ENCODE data around the gene TNNI3K. TPM values are rescaled to one million over a fixed set of nuclear protein-coding genes. Genes with fewer than 3 reads are reported as not detected.

The TNNI3K gene
- total RNA-seq, 1 donor from 2014 or later, result not detected

GRCh38 chr1:74392840-74393239 is 157.7 kb downstream of the TNNI3K start:
- Histone ChIP-seq H3K4me3 (no peak overlapping the region), H3K27me3 (no peaks in the 10 kb centered on the region), H3K36me3 (no peaks in the 10 kb centered on the region), H3K4me1 (no peaks in the 10 kb centered on the region), H3K27ac (no peak overlapping the region), H3K9me3 (no peaks in the 10 kb centered on the region)
- DNase-seq (ENCODE audit: extremely low spot score in 2 of 2), result no peak
- TF ChIP-seq POLR2AphosphoS5 (IDR thresholded peaks at IDR 0.05; ENCODE audit: insufficient read depth in 1 of 2, low read depth in 1 of 2) (no peak), CTCF (IDR thresholded peaks at IDR 0.05) (no peak), POLR2A (IDR thresholded peaks at IDR 0.05) (no peak)
- intact Hi-C loops (cut with DNase I), result no loop called here

GRCh38 chr1:74395571-74395970 is 160.4 kb downstream of the TNNI3K start:
- DNase-seq (ENCODE audit: extremely low spot score in 2 of 2), result no peak
- Histone ChIP-seq H3K4me1 (no peaks in the 10 kb centered on the region), H3K4me3 (no peak overlapping the region), H3K27ac (no peak overlapping the region), H3K27me3 (no peaks in the 10 kb centered on the region), H3K36me3 (no peaks in the 10 kb centered on the region), H3K9me3 (no peaks in the 10 kb centered on the region)
- intact Hi-C loops (cut with DNase I), result no loop called here
- TF ChIP-seq POLR2A (IDR thresholded peaks at IDR 0.05) (no peak), POLR2AphosphoS5 (IDR thresholded peaks at IDR 0.05; ENCODE audit: insufficient read depth in 1 of 2, low read depth in 1 of 2) (no peak), CTCF (IDR thresholded peaks at IDR 0.05) (no peak)

- TF ChIP-seq POLR2AphosphoS5 (IDR thresholded peaks at IDR 0.05; ENCODE audit: insufficient read depth in 1 of 2, low read depth in 1 of 2) (no peak), CTCF (IDR thresholded peaks at IDR 0.05) (no peak)
- Histone ChIP-seq H3K4me1 (no peaks in the 10 kb centered on the region), H3K27ac (no peak overlapping the region), H3K27me3 (no peaks in the 10 kb centered on the region), H3K36me3 (no peaks in the 10 kb centered on the region), H3K4me3 (no peak overlapping the region), H3K9me3 (no peaks in the 10 kb centered on the region)
- DNase-seq (ENCODE audit: extremely low spot score in 2 of 2), result no peak
- intact Hi-C loops (cut with DNase I), result no loop called here
Measured at GRCh38 chr1:74396462-74396861, 161.3 kb downstream of the TNNI3K start.

GRCh38 chr1:74396933-74397332 is 161.7 kb downstream of the TNNI3K start:
- H3K36me3 ChIP-seq, result no peaks in the 10 kb centered on the region
- intact Hi-C loops (cut with DNase I), result no loop called here
- H3K27me3 ChIP-seq, result no peaks in the 10 kb centered on the region
- DNase-seq (ENCODE audit: extremely low spot score in 2 of 2), result no peak
- no peaks in the 10 kb centered on the region for H3K9me3 ChIP-seq
- H3K4me1 ChIP-seq, result no peaks in the 10 kb centered on the region
- H3K4me3 ChIP-seq, result no peak overlapping the region
- no peak overlapping the region for H3K27ac ChIP-seq
- TF ChIP-seq CTCF (IDR thresholded peaks at IDR 0.05) (no peak), POLR2A (IDR thresholded peaks at IDR 0.05) (no peak), POLR2AphosphoS5 (IDR thresholded peaks at IDR 0.05; ENCODE audit: insufficient read depth in 1 of 2, low read depth in 1 of 2) (no peak)

- intact Hi-C loops (cut with DNase I), result no loop called here
- TF ChIP-seq POLR2AphosphoS5 (IDR thresholded peaks at IDR 0.05; ENCODE audit: insufficient read depth in 1 of 2, low read depth in 1 of 2) (no peak), POLR2A (IDR thresholded peaks at IDR 0.05) (no peak), CTCF (IDR thresholded peaks at IDR 0.05) (no peak)
- H3K9me3 ChIP-seq, result no peaks in the 10 kb centered on the region
- no peaks in the 10 kb centered on the region for H3K36me3 ChIP-seq
- no peak overlapping the region for H3K27ac ChIP-seq
- no peaks in the 10 kb centered on the region for H3K4me1 ChIP-seq
- H3K27me3 ChIP-seq, result no peaks in the 10 kb centered on the region
- no peak overlapping the region for H3K4me3 ChIP-seq
- no peak for DNase-seq (ENCODE audit: extremely low spot score in 2 of 2)
Measured at GRCh38 chr1:74399249-74399648, 164.1 kb downstream of the TNNI3K start.
